ENCODE data around the gene FRMD5. TPM values are rescaled to one million over a fixed set of nuclear protein-coding genes. Genes with fewer than 3 reads are reported as not detected.

FRMD5 gene
- total RNA-seq, 1 experiment from 2014 or later = 5.8 TPM

DNA sequence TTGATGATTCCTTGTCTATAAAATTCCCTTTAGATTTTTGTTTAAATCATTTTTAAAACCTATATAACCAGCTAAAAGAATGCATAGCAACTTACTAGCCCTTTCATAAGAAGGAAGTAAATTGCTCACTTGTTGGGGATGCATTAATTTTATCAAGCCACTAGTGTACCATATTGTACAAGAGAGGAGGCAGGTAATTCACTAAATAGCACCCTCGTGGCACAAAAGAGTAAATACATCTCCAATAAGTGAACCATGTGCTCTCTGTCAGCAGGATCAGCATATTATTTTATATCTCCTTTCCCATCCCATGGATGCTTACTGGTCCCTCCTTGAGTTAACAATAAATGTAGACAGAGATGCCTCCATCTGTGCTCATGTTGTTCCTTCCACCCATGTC is 34.3 kb downstream of the FRMD5 start:
- no peak for DNase-seq (ENCODE audit: low spot score)

GRCh38 chr15:44159492-44159891 is 35.6 kb downstream of the FRMD5 start:
- peak; percentile 21 for DNase-seq (ENCODE audit: low spot score)

DNA sequence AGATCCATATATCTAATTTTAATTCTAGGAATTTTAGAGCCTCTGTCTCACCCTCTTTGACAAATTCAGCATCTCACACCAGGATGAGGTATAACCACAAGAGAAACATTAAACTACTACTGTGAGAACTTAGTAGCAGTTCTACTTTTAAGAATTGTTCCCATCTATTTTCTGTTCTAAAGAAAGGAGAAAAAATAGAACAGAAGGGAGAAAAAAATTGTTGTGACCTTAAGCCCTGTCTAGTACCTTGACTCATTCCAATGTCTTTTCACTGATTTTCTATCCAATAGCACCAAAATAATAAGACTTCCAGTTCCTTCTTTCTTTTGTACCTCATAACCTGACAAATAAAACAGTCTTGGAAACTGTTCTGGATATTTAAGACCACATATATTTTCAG is 37.0 kb downstream of the FRMD5 start:
- DNase-seq (ENCODE audit: low spot score) = no peak

GRCh38 chr15:44157679-44158078 is 37.4 kb downstream of the FRMD5 start:
- DNase-seq (ENCODE audit: low spot score) = peak; percentile 82

DNA sequence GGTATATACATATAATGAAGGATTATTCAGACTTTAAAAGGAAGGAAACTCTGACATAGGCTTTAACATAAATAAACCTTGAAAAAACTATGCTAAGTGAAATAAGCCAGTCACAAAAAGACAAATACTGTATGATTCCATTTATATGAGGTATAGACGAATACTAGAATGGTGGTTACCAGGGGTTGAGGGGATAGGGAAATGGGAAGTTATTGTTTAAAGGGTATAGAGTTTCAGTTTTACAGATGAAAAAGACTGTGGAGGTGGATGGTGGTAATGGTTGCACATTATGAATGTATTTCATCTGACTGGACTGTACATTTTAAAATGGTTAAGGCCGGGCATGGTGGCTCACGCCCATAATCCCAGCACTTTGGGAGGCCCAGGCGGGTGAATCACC is 41.7 kb downstream of the FRMD5 start:
- no peak for DNase-seq (ENCODE audit: low spot score)

GRCh38 chr15:44149224-44149623 is 45.8 kb downstream of the FRMD5 start:
- no peak for DNase-seq (ENCODE audit: low spot score)

GRCh38 chr15:44148580-44148979 is 46.5 kb downstream of the FRMD5 start:
- DNase-seq (ENCODE audit: low spot score) = no peak

GRCh38 chr15:44147636-44148035 is 47.4 kb downstream of the FRMD5 start:
- DNase-seq (ENCODE audit: low spot score) = no peak

GRCh38 chr15:44145495-44145894 is 49.6 kb downstream of the FRMD5 start:
- no peak for DNase-seq (ENCODE audit: low spot score)

DNA sequence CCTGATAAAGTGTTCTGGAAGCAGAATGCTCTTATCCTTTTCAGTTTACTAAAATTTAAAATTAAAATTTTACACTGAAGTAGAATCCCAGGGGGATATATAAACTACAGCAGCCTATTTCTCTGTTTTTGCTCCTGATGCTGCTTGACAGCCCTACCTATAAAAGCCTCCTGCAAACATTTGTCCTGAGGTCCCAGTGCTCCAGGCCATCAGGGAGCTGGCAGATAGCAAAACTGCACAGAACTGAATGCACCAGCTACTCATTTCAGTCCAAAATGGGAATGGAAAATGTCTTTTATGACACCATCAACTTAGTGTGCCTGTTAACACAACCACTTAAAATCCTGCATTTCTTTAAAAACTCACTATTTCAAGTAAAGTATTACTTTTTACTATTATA is 50.1 kb downstream of the FRMD5 start:
- DNase-seq (ENCODE audit: low spot score) = no peak

GRCh38 chr15:44144184-44144583 is 50.9 kb downstream of the FRMD5 start:
- DNase-seq (ENCODE audit: low spot score) = no peak

- no peak for DNase-seq (ENCODE audit: low spot score)
Measured at GRCh38 chr15:44137750-44138149, 57.3 kb downstream of the FRMD5 start.

GRCh38 chr15:44136991-44137477 is 58.0 kb downstream of the FRMD5 start:
- DNase-seq (ENCODE audit: low spot score) = no peak

- no peak for DNase-seq (ENCODE audit: low spot score)
Measured at GRCh38 chr15:44132057-44132456, 63.0 kb downstream of the FRMD5 start.

DNA sequence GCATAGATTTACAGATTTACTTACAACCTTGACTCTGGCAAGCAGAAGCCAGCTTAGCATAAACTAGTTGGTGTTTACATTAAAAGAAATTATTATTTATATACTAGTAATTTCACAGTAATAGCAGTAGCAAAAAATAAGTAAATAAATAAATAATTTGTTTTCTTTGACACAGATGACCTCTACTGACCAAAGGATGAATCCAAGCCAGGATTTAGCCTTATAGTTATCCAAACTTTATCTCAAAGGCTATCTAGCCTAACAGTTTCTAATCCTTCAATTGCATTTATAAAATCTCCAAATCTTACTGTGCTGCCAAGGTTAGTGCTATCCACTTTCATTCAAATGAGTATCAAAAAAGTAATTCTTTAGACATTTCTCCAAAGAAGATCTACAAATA is 64.3 kb downstream of the FRMD5 start:
- no peak for DNase-seq (ENCODE audit: low spot score)

GRCh38 chr15:44129911-44130310 is 65.2 kb downstream of the FRMD5 start:
- DNase-seq (ENCODE audit: low spot score) = no peak

DNA sequence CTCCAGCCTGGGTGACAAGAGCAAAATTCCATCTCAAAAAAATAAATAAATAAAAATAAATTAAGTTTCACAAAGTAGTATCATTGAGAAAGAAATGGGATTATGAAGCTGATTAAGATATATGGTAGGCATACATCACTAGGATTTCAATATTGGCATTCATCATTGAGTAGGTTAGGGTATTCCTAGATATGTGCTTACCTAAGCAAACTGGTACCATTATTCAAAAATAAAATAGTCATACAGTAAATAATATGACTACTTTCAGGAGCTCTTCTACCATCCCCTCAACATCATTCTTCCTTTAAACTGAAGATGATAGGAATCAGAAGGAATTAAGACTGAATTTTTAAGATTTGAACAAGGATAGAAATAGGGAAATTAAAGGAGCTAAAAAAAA is 66.6 kb downstream of the FRMD5 start:
- no peak for DNase-seq (ENCODE audit: low spot score)

DNA sequence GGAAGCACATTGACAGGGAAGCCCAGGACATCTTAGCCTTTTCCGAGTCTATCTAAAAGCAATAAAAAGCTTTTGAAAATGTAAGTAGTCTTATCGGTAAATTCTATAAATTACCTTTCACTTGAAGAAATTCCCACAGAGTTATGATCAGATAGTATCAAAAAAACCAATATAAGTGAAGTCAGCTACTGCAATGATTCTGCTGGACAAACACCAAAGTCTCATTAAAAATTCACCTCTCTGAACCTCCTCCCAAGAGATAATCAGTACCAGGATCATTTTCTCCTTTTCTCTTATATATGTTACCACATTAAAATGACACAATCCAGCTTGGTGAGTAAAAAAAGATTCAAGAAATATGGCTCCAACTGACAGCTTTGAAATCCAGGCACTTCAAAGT is 69.2 kb downstream of the FRMD5 start:
- no peak for DNase-seq (ENCODE audit: low spot score)

DNA sequence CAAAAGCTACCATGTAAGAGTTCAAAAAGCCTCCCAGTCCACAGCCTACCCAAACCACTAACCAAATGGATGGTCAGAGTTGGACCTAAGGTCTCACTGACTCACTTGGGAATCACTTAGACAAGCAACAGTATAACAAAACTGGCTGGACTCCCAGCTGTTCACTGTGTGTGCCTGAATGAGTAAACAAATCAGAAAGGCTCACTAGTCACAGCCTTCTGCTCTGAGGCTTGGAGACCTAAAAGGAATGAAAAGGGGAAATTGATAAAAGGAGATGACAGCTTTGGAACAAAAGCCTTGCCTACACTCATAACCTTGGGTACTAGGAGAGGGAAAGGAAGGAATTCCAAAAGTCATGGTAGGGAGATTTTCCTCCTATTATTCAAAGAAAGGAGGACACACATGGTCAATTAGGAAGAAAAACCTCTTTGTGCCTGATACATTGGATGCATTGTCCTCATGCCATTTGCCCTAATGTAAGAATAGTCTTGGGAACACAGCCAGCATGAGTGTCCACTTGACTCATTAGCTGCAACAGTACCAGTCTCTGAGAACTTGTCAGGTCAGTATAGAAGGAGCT is 92.3 kb downstream of the FRMD5 start:
- peak; percentile 82 for DNase-seq (ENCODE audit: low spot score)

- no peak for DNase-seq (ENCODE audit: low spot score)
Measured at GRCh38 chr15:44101944-44102343, 93.1 kb downstream of the FRMD5 start.

DNA sequence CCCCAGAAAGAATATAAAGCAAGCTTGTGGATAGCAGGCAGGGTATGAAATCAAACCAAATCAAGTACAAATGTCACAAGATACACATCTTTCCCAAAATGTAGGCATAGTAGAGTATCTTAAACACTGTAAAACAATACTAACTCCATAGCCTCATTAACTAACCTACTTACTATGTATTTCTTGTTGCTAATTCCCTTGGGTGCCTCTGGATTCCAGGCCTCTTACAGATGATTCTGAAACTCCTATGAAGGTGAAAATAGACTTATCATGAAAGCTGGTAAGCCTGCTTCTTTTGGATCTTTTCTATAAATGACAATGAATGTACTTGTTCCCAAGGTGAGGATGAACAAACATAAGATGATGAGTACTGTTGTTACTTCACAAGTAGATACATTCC is 93.8 kb downstream of the FRMD5 start:
- DNase-seq (ENCODE audit: low spot score) = no peak

- DNase-seq (ENCODE audit: low spot score) = no peak
Measured at GRCh38 chr15:44099671-44100070, 95.4 kb downstream of the FRMD5 start.

- no peak for DNase-seq (ENCODE audit: low spot score)
Measured at GRCh38 chr15:44097552-44097951, 97.5 kb downstream of the FRMD5 start.

GRCh38 chr15:44096596-44096995 is 98.5 kb downstream of the FRMD5 start:
- DNase-seq (ENCODE audit: low spot score) = no peak
